ENCODE data around the gene PROZ. TPM values are rescaled to one million over a fixed set of nuclear protein-coding genes. Genes with fewer than 3 reads are reported as not detected.
A peak's percentile ranks its signal among the peaks of the same experiment; 100 is the strongest.

Gene PROZ
- total RNA-seq, 1 experiment from 2014 or later, result not detected

- H3K4me3 ChIP-seq (replicated peaks in 1 of 2; ENCODE audit: low read depth in 1 of 2, low read length in 2 of 2), result no peak overlapping the region
- 0 out of 2 replicates have a peak, but pooled peaks cover 4% of the 10 kb centered on the region for H3K27me3 ChIP-seq (ENCODE audit: insufficient read depth, low read length)
- no peak overlapping the region for H3K27ac ChIP-seq (ENCODE audit: low read depth, low read length)
- BruUV-seq (replicated peaks), result no TSS peak
- H3K4me2 ChIP-seq (ENCODE audit: low read length), result no peak overlapping the region
- RAD21 ChIA-PET (ENCODE audit: low non-redundant PET in 1 of 2, low total read pairs in 2 of 2, uncharacterized antibody in 2 of 2, unreplicated experiment in 2 of 2), result no interaction called here
- peaks cover 0 to 7% of the 10 kb centered on the region in 2 experiments; a peak in 1 of 4 replicates for H3K4me1 ChIP-seq (ENCODE audit: control insufficient read depth in 1 of 2, insufficient read depth in 2 of 2, low read length in 2 of 2)
- no peaks in the 10 kb centered on the region for H3K36me3 ChIP-seq (ENCODE audit: control insufficient read depth in 1 of 2, insufficient read depth in 2 of 2, low read length in 2 of 2)
- no peaks in the 10 kb centered on the region for H3K9me3 ChIP-seq (ENCODE audit: control insufficient read depth in 1 of 2, insufficient read depth in 1 of 2, low read depth in 1 of 2, low read length in 2 of 2)
- no peak for ATAC-seq
- intact Hi-C loops (cut with micrococcal nuclease), result no loop called here
- no peaks in the 10 kb centered on the region for H4K20me1 ChIP-seq (ENCODE audit: insufficient read depth)
- POLR2A ChIA-PET, result no interaction called here
- DNase-seq (ENCODE audit: low read depth, low spot score), result no peak
- H2AFZ ChIP-seq (ENCODE audit: low read depth, low read length, poor library complexity, severe bottlenecking), result no peak overlapping the region
- CTCF ChIA-PET, result no interaction called here
- no peak for TF ChIP-seq RAD21 (IDR thresholded peaks at IDR 0.05; ENCODE audit: low read depth)
- H3K9ac ChIP-seq (ENCODE audit: low read length), result no peak overlapping the region
- no peaks in the 10 kb centered on the region for H3K79me2 ChIP-seq (ENCODE audit: insufficient read depth, low read length)
- H3K9me2 ChIP-seq (ENCODE audit: insufficient read depth), result no peaks in the 10 kb centered on the region
These were observed 42.1 kb upstream of the PROZ start for GRCh38 chr13:113116206-113116800.

- ChIA-PET RAD21 (ENCODE audit: low non-redundant PET in 1 of 2, low total read pairs in 2 of 2, uncharacterized antibody in 2 of 2, unreplicated experiment in 2 of 2) (no interaction called here), CTCF (no interaction called here), POLR2A (no interaction called here)
- peaks cover 0 to 7% of the 10 kb centered on the region in 2 experiments; a peak in 1 of 4 replicates for H3K4me1 ChIP-seq (ENCODE audit: control insufficient read depth in 1 of 2, insufficient read depth in 2 of 2, low read length in 2 of 2)
- H3K27ac ChIP-seq (ENCODE audit: low read depth, low read length), result no peak overlapping the region
- no peaks in the 10 kb centered on the region for H3K9me2 ChIP-seq (ENCODE audit: insufficient read depth)
- H2AFZ ChIP-seq (ENCODE audit: low read depth, low read length, poor library complexity, severe bottlenecking), result no peak overlapping the region
- no peaks in the 10 kb centered on the region for H3K79me2 ChIP-seq (ENCODE audit: insufficient read depth, low read length)
- no peak for DNase-seq (ENCODE audit: low read depth, low spot score)
- no peaks in the 10 kb centered on the region for H3K9me3 ChIP-seq (ENCODE audit: control insufficient read depth in 1 of 2, insufficient read depth in 1 of 2, low read depth in 1 of 2, low read length in 2 of 2)
- H4K20me1 ChIP-seq (ENCODE audit: insufficient read depth), result no peaks in the 10 kb centered on the region
- BruUV-seq (replicated peaks), result no TSS peak
- H3K4me3 ChIP-seq (replicated peaks in 1 of 2; ENCODE audit: low read depth in 1 of 2, low read length in 2 of 2), result no peak overlapping the region
- no peak for TF ChIP-seq ZBTB33 (IDR thresholded peaks at IDR 0.05; ENCODE audit: extremely low read depth, insufficient replicate concordance, low read length)
- no peak for TF ChIP-seq RAD21 (IDR thresholded peaks at IDR 0.05; ENCODE audit: low read depth)
- TF ChIP-seq MAX (IDR thresholded peaks at IDR 0.05), result no peak
- TF ChIP-seq SIN3A (IDR thresholded peaks at IDR 0.05; ENCODE audit: low read depth), result no peak
- no peak for TF ChIP-seq EGR1 (IDR thresholded peaks at IDR 0.05; ENCODE audit: low read depth)
- TF ChIP-seq FOSL1 (IDR thresholded peaks at IDR 0.05; ENCODE audit: low read depth), result no peak
- TF ChIP-seq POLR2AphosphoS5 (IDR thresholded peaks at IDR 0.05; ENCODE audit: low read depth, low read length), result no peak
- no peak for TF ChIP-seq EZH2 (IDR thresholded peaks at IDR 0.05)
- no peak for TF ChIP-seq ELF1 (IDR thresholded peaks at IDR 0.05; ENCODE audit: borderline replicate concordance, low read depth)
- TF ChIP-seq EZH2phosphoT487 (IDR thresholded peaks at IDR 0.05; ENCODE audit: borderline replicate concordance), result no peak
- TF ChIP-seq POLR2A (IDR thresholded peaks at IDR 0.05; ENCODE audit: borderline replicate concordance, extremely low read depth, insufficient read depth, insufficient read length), result no peak
- no peak for TF ChIP-seq CBX3 (IDR thresholded peaks at IDR 0.05; ENCODE audit: low read depth)
- ATAC-seq, result no peak
- intact Hi-C loops (cut with micrococcal nuclease), result no loop called here
- H3K4me2 ChIP-seq (ENCODE audit: low read length), result peak overlapping the region; percentile 0; the same call in 1 of the 2 replicates
- no peaks in the 10 kb centered on the region for H3K36me3 ChIP-seq (ENCODE audit: control insufficient read depth in 1 of 2, insufficient read depth in 2 of 2, low read length in 2 of 2)
- H3K9ac ChIP-seq (ENCODE audit: low read length), result no peak overlapping the region
- H3K27me3 ChIP-seq (ENCODE audit: insufficient read depth, low read length), result 0 out of 2 replicates have a peak, but pooled peaks cover 4% of the 10 kb centered on the region
These were observed 41.6 kb upstream of the PROZ start for GRCh38 chr13:113116871-113117271.

Measured in HCT116 (cell line).